Smooth muscle cell (in vitro differentiated cells): ENCODE data around the gene DTNA. TPM values are rescaled to one million over a fixed set of nuclear protein-coding genes. Genes with fewer than 3 reads are reported as not detected.

Source experiments
- DNase-seq: peaks from one replicate; lab custom pipeline; 2025; ENCODE audit not compliant: unreplicated experiment; lab: John Stamatoyannopoulos, UW
- H2AFZ ChIP-seq: fragments of 200-600 bp; sonication (generic); 2 replicates; pipeline ENCODE4 v1.6.0; 2016; ENCODE audit warnings: antibody characterized with exemption, low read depth, mild to moderate bottlenecking
- H3F3A ChIP-seq: fragments of 200-600 bp; sonication (generic); 2 replicates; pipeline ENCODE4 v1.6.0; 2017; ENCODE audit warnings: antibody characterized with exemption, low read depth
- H3K27ac ChIP-seq: fragments of 200-600 bp; sonication (generic); 2 replicates; pipeline ENCODE4 v1.5.1; 2016; ENCODE audit warnings: low read depth, mild to moderate bottlenecking
- H3K27me3 ChIP-seq: fragments of 200-600 bp; sonication (generic); 2 replicates; pipeline ENCODE4 v1.6.1; 2016; ENCODE audit warnings: low read depth, mild to moderate bottlenecking
- H3K36me3 ChIP-seq: fragments of 200-600 bp; sonication (generic); 2 replicates; pipeline ENCODE4 v1.5.1; 2016; ENCODE audit warnings: low read depth
- H3K4me1 ChIP-seq: fragments of 200-600 bp; sonication (generic); 2 replicates; pipeline ENCODE4 v1.5.1; 2016; ENCODE audit warnings: low read depth
- H3K4me2 ChIP-seq: fragments of 200-600 bp; sonication (generic); 2 replicates; pipeline ENCODE4 v1.6.0; 2016; ENCODE audit warnings: mild to moderate bottlenecking
- H3K4me3 ChIP-seq: fragments of 200-600 bp; sonication (generic); 2 replicates; pipeline ENCODE4 v1.5.1; 2016; ENCODE audit warnings: mild to moderate bottlenecking
- H3K79me2 ChIP-seq: fragments of 200-600 bp; sonication (generic); 2 replicates; pipeline ENCODE4 v1.6.0; 2016; ENCODE audit warnings: low read depth, mild to moderate bottlenecking
- H3K9ac ChIP-seq: fragments of 200-600 bp; sonication (generic); 2 replicates; pipeline ENCODE4 v1.6.0; 2016; ENCODE audit warnings: low read depth
- H3K9me3 ChIP-seq: fragments of 200-600 bp; sonication (generic); replicated peaks from 2 replicates; pipeline ENCODE4 v1.5.1; 2016; ENCODE audit warnings: low read depth
- H4K20me1 ChIP-seq: fragments of 200-600 bp; sonication (generic); 2 replicates; pipeline ENCODE4 v1.6.0; 2016; ENCODE audit warnings: low read depth
- WGBS: methylation state at CpG from one replicate; pipeline ENCODE4 v1.1.7; 2016; ENCODE audit warnings: low lambda C conversion rate; 5-methylcytosine and 5-hydroxymethylcytosine counted together
- polyA plus RNA-seq: library from polyadenylated mRNA; unstranded; fragments of >200 nt; fragmentation: Nextera tagmentation; extraction: Ambion mirVana; gene quantifications from 2 replicates; pipeline ENCODE4 v1.2.1, GENCODE V29; 2016
- total RNA-seq: library from RNA; depleted of rRNA; stranded (reverse); fragments of >200 nt; gene quantifications from 2 replicates; pipeline ENCODE4 v1.2.3, GENCODE V29; 2014
- TF ChIP-seq, protein P1 (sequence below): fragments of 200-600 bp; sonication (generic); IDR thresholded peaks from 2 replicates; pipeline ENCODE4 v1.5.1; 2017; ENCODE audit warnings: borderline replicate concordance, mild to moderate bottlenecking, antibody characterized with exemption; ENCODE audit not compliant: insufficient read depth, poor library complexity, severe bottlenecking

Gene DTNA
- total and polyA plus RNA-seq, 2 experiments from 2014 or later = 3.0 to 3.1 TPM

DNA sequence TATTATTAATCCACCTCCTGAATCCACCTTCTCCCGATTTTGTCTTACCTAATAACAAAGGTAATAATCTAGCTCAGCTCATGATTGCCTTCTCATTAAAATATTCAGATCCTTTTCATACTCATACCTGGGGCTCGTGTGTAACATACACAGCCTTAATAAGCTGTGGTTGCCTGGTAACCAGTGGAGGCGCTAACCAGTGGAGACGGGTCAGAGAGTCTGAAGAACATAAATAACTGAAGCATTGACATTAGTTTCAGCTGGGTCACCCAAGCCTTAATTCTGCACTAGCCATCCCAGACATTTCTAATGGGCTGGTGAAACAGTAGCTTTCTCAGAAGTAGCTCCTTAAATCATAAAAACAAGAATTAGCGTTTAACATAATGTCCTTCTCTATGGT, 14.8 kb upstream of the DTNA start:
- Histone ChIP-seq H3K27ac (no peak overlapping the region), H4K20me1 (no peaks in the 10 kb centered on the region), H3K4me2 (no peak overlapping the region), H3F3A (no peaks in the 10 kb centered on the region), H3K36me3 (no peaks in the 10 kb centered on the region), H3K4me3 (no peak overlapping the region), H3K79me2 (no peaks in the 10 kb centered on the region), H3K9me3 (no peaks in the 10 kb centered on the region), H3K4me1 (peaks cover 5% of the 10 kb centered on the region), H3K9ac (no peak overlapping the region), H2AFZ (no peak overlapping the region), H3K27me3 (no peaks in the 10 kb centered on the region)
- TF ChIP-seq, protein P1, sequence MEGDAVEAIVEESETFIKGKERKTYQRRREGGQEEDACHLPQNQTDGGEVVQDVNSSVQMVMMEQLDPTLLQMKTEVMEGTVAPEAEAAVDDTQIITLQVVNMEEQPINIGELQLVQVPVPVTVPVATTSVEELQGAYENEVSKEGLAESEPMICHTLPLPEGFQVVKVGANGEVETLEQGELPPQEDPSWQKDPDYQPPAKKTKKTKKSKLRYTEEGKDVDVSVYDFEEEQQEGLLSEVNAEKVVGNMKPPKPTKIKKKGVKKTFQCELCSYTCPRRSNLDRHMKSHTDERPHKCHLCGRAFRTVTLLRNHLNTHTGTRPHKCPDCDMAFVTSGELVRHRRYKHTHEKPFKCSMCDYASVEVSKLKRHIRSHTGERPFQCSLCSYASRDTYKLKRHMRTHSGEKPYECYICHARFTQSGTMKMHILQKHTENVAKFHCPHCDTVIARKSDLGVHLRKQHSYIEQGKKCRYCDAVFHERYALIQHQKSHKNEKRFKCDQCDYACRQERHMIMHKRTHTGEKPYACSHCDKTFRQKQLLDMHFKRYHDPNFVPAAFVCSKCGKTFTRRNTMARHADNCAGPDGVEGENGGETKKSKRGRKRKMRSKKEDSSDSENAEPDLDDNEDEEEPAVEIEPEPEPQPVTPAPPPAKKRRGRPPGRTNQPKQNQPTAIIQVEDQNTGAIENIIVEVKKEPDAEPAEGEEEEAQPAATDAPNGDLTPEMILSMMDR = no peak
- no peak for DNase-seq
- 76% methylated on average over 5 of the region's 5 CpGs for WGBS

DNA sequence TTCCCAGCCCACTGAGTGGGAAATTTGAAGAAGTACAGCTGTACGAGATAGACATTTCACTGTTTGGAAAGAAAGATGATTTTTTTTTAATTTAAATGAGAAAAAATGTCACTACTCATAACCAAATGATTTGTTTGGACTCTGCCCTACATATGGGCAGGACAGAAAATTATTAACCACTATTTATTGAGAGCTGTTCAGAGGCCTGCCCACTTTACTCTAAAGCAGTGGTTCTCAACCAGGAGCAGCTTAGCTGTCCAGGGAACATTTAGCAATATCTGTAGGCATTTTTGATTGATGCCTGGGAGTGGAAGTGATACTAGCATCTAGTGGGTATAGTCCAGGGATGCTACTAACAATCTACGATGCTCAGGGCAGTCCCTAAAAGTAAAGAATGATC, 13.4 kb upstream of the DTNA start:
- Histone ChIP-seq H3K4me1 (peaks cover 5% of the 10 kb centered on the region), H3K36me3 (no peaks in the 10 kb centered on the region), H3K9me3 (no peaks in the 10 kb centered on the region), H2AFZ (no peak overlapping the region), H3K4me2 (no peak overlapping the region), H3K27ac (no peak overlapping the region), H3K9ac (no peak overlapping the region), H3K79me2 (no peaks in the 10 kb centered on the region), H3F3A (no peaks in the 10 kb centered on the region), H3K27me3 (no peaks in the 10 kb centered on the region), H4K20me1 (no peaks in the 10 kb centered on the region), H3K4me3 (no peak overlapping the region)
- TF ChIP-seq, protein P1 = no peak
- 100% methylated on average over 2 of the region's 2 CpGs for WGBS
- no peak for DNase-seq

DNA sequence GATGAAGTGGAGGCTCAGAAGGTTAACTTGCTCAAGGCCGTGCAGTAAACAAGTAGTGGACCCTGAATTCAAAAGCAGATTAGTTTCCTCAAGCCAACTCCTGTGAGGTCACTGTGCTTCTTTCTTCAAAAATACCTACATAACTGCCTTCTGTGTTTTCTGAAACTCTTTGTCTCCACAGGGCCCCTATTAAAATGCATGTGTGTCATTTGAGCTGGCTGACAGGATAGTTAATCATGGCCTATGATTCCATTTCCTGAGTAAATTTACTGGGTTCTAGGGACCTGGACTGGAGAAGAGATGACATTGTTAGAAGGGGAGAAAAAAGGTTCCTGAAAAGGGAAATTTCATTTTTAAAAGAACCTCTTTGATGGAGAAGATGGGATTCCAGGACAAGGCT, 12.9 kb upstream of the DTNA start:
- TF ChIP-seq, protein P1 = no peak
- Histone ChIP-seq H3K9me3 (no peaks in the 10 kb centered on the region), H3K4me2 (no peak overlapping the region), H3K27me3 (no peaks in the 10 kb centered on the region), H2AFZ (no peak overlapping the region), H3K27ac (no peak overlapping the region), H3K9ac (no peak overlapping the region), H3K4me1 (peaks cover 5% of the 10 kb centered on the region), H3K36me3 (no peaks in the 10 kb centered on the region), H3K4me3 (no peak overlapping the region), H3K79me2 (no peaks in the 10 kb centered on the region), H3F3A (no peaks in the 10 kb centered on the region), H4K20me1 (no peaks in the 10 kb centered on the region)
- 94% methylated on average over 1 of the region's 1 CpG for WGBS
- DNase-seq = no peak

DNA sequence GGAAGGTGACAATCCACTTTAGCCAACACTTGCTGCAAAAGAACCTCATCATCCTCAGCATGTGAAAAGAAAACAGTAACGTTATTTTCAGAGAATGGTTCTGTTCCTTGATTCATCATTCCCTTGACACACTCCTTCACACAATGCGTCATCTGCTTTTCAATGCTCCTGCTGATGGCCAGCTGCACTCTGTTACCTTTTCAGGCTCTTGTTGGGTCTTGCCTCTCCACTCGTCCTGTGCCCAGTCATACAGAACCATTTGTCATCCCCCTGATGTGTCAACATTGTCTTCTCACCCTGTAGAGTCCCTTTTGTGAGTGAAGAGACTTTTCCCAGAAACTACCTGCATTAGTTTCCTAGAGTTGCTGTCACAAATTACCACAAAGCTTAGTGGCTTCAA, 12.2 kb upstream of the DTNA start:
- H2AFZ ChIP-seq = no peak overlapping the region

More for the DNA sequence above, 12.2 kb upstream of the DTNA start:
- Histone ChIP-seq H3K4me2 (no peak overlapping the region), H3K4me3 (no peak overlapping the region), H3F3A (no peaks in the 10 kb centered on the region), H3K36me3 (no peaks in the 10 kb centered on the region), H4K20me1 (no peaks in the 10 kb centered on the region), H3K9me3 (no peaks in the 10 kb centered on the region), H3K4me1 (peaks cover under 1% of the 10 kb centered on the region), H3K27me3 (no peaks in the 10 kb centered on the region), H3K79me2 (no peaks in the 10 kb centered on the region), H3K9ac (no peak overlapping the region), H3K27ac (no peak overlapping the region)
- DNase-seq = no peak
- 83% methylated on average over 3 of the region's 3 CpGs for WGBS
- TF ChIP-seq, protein P1 = no peak
